Ramos (cell line): Measurements from ENCODE around the gene POLR1A.

ENCODE experiments used
- in situ Hi-C: fragments of 300-500 bp; cut with MboI; formaldehyde crosslinking; loops from one replicate; pipeline ENCODE4 v1.14.3; 2022; ENCODE audit warnings: low sequenced_read_pairs; ENCODE audit not compliant: unreplicated experiment

POLR1A gene

GRCh38 chr2:85987266-85988174, 118.2 kb downstream of the POLR1A start:
- in situ Hi-C loops, result no loop called here

GRCh38 chr2:85986121-85986520, 119.6 kb downstream of the POLR1A start:
- in situ Hi-C loops, result no loop called here

GRCh38 chr2:85984788-85985187, 120.9 kb downstream of the POLR1A start:
- in situ Hi-C loops, result no loop called here

GRCh38 chr2:85983766-85984165, 121.9 kb downstream of the POLR1A start:
- in situ Hi-C loops, result no loop called here

- in situ Hi-C loops, result no loop called here
Measured at GRCh38 chr2:85981579-85982247, 124.0 kb downstream of the POLR1A start.

GRCh38 chr2:85978883-85979780, 126.6 kb downstream of the POLR1A start:
- in situ Hi-C loops, result no loop called here

- in situ Hi-C loops, result no loop called here
Measured at GRCh38 chr2:85976106-85976920, 129.4 kb downstream of the POLR1A start.

- in situ Hi-C loops, result no loop called here
Measured at GRCh38 chr2:85975581-85975980, 130.1 kb downstream of the POLR1A start.

GRCh38 chr2:85974390-85974789, 131.3 kb downstream of the POLR1A start:
- in situ Hi-C loops, result no loop called here

- in situ Hi-C loops, result no loop called here
Measured at GRCh38 chr2:85972355-85972754, 133.3 kb downstream of the POLR1A start.

GRCh38 chr2:85971366-85971765, 134.3 kb downstream of the POLR1A start:
- in situ Hi-C loops, result no loop called here
